A673 (cell line): Measurements from ENCODE around the gene LAMA3.

Experiments
- EZH2 ChIP-seq: fragments of 200-600 bp; sonication (generic); IDR thresholded peaks from 2 replicates; pipeline ENCODE4 v1.6.1; 2017; ENCODE audit warnings: borderline replicate concordance, low read depth, mild to moderate bottlenecking, mixed read lengths, antibody characterized with exemption, low read length; ENCODE audit not compliant: poor library complexity, severe bottlenecking
- TF ChIP-seq, protein P1 (sequence below): fragments of 300-800, 200-600 bp; sonication (generic); conservative IDR thresholded peaks from 2 replicates; pipeline ENCODE4 v1.5.1; 2017; ENCODE audit warnings: low read depth, mild to moderate bottlenecking, antibody characterized with exemption, low read length, moderate library complexity, mixed read lengths

DNA sequence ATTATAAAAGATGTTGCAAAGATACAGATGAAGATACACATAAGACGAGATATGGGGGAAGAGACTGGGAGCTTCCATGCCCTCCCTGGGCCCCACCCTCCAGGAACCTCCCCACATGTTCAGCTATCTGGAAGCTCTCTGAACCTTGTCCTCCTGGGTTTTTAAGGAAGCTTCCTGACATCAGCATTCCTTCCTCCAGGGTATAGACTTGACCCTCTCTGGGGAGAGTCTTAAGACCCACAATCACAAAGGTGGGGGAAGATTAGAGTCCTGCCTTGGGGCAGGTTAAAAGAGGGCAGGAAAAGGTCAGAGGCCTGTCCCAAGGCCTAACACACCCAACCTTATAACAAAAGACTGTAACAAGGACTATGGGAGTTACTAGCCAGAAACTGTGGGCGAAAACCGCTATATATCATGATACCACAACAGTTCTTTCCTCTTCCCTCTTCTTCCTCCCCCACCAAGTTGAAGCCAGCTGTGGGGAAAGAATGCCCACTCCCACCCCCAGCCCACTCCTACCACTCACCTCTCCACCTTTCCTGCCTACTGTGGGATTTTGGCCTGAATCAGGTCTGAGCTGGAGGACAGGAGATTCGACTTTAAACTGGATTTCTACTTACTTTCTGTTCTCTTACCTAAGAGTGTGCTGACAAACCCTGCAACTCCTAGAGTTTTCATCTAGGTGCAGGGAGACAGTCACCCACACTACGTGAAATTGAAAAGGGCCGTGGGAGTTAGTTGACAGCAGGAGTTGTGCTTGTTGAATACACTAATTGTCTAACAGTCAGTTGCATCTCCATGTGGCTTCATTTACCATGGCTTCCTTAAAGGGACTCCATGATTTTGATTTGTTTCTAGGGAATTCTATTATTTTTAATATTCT, 105.0 kb downstream of the LAMA3 start:
- TF ChIP-seq, protein P1, sequence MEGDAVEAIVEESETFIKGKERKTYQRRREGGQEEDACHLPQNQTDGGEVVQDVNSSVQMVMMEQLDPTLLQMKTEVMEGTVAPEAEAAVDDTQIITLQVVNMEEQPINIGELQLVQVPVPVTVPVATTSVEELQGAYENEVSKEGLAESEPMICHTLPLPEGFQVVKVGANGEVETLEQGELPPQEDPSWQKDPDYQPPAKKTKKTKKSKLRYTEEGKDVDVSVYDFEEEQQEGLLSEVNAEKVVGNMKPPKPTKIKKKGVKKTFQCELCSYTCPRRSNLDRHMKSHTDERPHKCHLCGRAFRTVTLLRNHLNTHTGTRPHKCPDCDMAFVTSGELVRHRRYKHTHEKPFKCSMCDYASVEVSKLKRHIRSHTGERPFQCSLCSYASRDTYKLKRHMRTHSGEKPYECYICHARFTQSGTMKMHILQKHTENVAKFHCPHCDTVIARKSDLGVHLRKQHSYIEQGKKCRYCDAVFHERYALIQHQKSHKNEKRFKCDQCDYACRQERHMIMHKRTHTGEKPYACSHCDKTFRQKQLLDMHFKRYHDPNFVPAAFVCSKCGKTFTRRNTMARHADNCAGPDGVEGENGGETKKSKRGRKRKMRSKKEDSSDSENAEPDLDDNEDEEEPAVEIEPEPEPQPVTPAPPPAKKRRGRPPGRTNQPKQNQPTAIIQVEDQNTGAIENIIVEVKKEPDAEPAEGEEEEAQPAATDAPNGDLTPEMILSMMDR: no peak
- TF ChIP-seq EZH2: no peak
